Activated CD4-positive, alpha-beta memory T cell treated with anti-CD3 and anti-CD28 coated beads, Interleukin-2, amount 10 ng/mL, durations not matched to agents 7 days and 5 days (primary cell): Measurements from ENCODE around the gene AQP9. TPM values are rescaled to one million over a fixed set of nuclear protein-coding genes. Genes with fewer than 3 reads are reported as not detected.

ENCODE experiments used
- CTCF ChIA-PET: fragments of 350-600 bp; sonication (Branson Sonifier 250); formaldehyde crosslinking; loops from one replicate; lab custom pipeline; 2021; ENCODE audit warnings: antibody characterized with exemption, inconsistent platforms; lab: Charles Lee
- POLR2A ChIA-PET: fragments of 350-600 bp; sonication (Branson Sonifier 250); formaldehyde crosslinking; loops from one replicate; lab custom pipeline; 2021; ENCODE audit warnings: antibody characterized with exemption; lab: Charles Lee
- DNase-seq: peaks from one replicate; pipeline ENCODE4 v3.0.0-alpha.2; 2020
- H3K27ac Mint-ChIP-seq: one replicate; pipeline ENCODE4 v1.8.0; 2021; ENCODE audit warnings: mild to moderate bottlenecking, mixed read lengths
- H3K27me3 Mint-ChIP-seq: one replicate; pipeline ENCODE4 v1.8.0; 2021; ENCODE audit warnings: mixed read lengths
- H3K36me3 Mint-ChIP-seq: one replicate; pipeline ENCODE4 v1.8.0; 2021; ENCODE audit warnings: low read depth, mixed read lengths
- H3K4me1 Mint-ChIP-seq: one replicate; pipeline ENCODE4 v1.8.0; 2021; ENCODE audit warnings: mixed read lengths
- H3K4me3 Mint-ChIP-seq: one replicate; pipeline ENCODE4 v1.8.0; 2021; ENCODE audit warnings: mild to moderate bottlenecking, mixed read lengths
- H3K9me3 Mint-ChIP-seq: one replicate; pipeline ENCODE4 v1.8.0; 2021; ENCODE audit warnings: mixed read lengths
- total RNA-seq, 2 experiments: library from RNA; stranded (reverse); gene quantifications; one replicate each; pipeline ENCODE4 v1.2.3, GENCODE V29; 2021

AQP9 gene
- total RNA-seq, 2 experiments from 2014 or later = not detected

DNA sequence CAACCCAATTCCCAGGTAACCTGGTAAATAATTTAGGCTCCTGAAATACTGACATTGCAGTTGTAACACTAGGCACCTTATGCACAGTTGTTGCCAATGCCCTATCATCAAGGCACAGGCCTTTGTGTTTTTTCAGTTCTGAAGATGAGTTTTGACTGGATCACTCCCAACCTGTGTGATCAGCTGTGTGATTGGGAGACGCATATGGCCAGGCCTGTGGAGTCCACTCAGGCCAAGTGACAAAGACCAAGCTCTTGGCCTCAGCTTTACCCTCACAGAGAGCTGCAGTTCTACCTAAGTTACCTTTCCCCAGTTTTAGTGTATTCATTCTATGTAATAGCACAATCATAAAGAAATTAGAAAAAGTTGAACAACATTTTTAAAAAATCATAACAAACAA is 19.2 kb upstream of the AQP9 start:
- no peak overlapping the region for H3K4me3 Mint-ChIP-seq
- H3K27me3 Mint-ChIP-seq = peaks cover 10% of the 10 kb centered on the region
- H3K36me3 Mint-ChIP-seq = no peaks in the 10 kb centered on the region
- no peaks in the 10 kb centered on the region for H3K9me3 Mint-ChIP-seq
- DNase-seq = no peak
- H3K27ac Mint-ChIP-seq = no peak overlapping the region
- ChIA-PET POLR2A (no interaction called here), CTCF (no interaction called here)
- H3K4me1 Mint-ChIP-seq = no peaks in the 10 kb centered on the region

DNA sequence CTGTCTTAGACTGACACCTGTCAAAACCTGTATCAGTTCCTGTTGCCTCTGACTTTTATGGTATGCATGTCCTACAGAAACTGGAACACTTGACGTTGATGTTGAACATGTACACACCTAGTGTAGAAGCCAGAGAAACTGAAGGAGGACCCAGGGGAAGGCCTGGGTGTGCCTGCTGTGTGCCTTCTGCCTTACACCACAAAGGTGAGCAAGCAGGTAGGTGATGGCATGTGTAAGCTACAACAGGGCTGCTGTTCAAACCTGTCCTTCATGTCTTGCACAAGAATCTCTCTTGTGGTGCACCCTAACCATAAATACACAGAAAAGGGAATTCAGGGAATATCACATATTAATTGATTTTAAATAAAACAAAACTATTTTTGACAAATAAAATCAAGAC is 13.6 kb upstream of the AQP9 start:
- Mint-ChIP-seq H3K27me3 (peaks cover 3% of the 10 kb centered on the region), H3K27ac (no peak overlapping the region), H3K36me3 (no peaks in the 10 kb centered on the region), H3K4me1 (no peaks in the 10 kb centered on the region), H3K4me3 (no peak overlapping the region), H3K9me3 (no peaks in the 10 kb centered on the region)
- ChIA-PET POLR2A (no interaction called here), CTCF (interaction anchor here (1.6 kb wide), 1 partner anchor 54 kb away, joined by 4 read pairs; no protein-coding TSS in a partner anchor)
- DNase-seq = no peak

DNA sequence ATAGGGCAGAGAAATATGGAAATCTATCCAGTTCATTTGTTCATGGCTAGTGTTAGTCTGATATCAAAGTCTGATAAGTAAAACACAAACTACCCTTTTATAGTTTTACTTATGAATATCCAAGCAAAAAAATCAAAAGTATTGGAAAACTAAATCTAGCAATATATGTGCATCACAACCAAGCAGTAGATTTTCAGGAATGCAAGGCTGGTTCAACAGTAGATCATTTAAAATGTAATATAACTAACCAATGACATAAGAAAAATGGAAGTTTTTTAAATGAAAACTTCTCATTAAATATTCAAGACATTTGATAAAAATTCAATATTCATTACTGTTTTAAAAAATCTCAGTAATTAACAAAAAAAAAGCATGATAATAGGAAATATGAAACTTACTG is 12.8 kb upstream of the AQP9 start:
- DNase-seq = no peak
- ChIA-PET CTCF (no interaction called here), POLR2A (no interaction called here)
- Mint-ChIP-seq H3K27ac (no peak overlapping the region), H3K4me1 (no peaks in the 10 kb centered on the region), H3K36me3 (no peaks in the 10 kb centered on the region), H3K9me3 (no peaks in the 10 kb centered on the region), H3K4me3 (no peak overlapping the region), H3K27me3 (peaks cover 3% of the 10 kb centered on the region)

DNA sequence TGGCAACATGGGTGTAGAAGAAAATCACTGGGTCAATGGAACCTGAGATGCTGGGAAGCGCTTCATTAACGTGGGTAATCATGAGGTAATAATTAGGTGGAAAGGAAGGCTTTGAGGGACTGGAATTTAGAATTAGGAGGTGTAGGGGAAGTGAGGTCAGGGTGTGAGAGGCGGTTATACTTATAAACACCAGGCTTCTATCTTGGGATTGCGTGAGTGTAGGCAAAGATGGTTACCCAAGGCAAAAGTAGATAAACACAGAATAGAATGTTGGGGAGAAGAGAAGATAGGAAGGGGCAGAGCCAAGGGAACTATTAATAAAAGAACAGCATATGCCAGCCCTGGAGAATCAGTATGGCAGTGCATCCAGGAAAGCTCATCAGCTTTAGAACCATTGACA is 3.3 kb upstream of the AQP9 start:
- Mint-ChIP-seq H3K36me3 (no peaks in the 10 kb centered on the region), H3K27ac (no peak overlapping the region), H3K27me3 (peaks cover 31% of the 10 kb centered on the region), H3K4me3 (no peak overlapping the region), H3K9me3 (no peaks in the 10 kb centered on the region), H3K4me1 (no peaks in the 10 kb centered on the region)
- DNase-seq = no peak
- ChIA-PET POLR2A (no interaction called here), CTCF (no interaction called here)

DNA sequence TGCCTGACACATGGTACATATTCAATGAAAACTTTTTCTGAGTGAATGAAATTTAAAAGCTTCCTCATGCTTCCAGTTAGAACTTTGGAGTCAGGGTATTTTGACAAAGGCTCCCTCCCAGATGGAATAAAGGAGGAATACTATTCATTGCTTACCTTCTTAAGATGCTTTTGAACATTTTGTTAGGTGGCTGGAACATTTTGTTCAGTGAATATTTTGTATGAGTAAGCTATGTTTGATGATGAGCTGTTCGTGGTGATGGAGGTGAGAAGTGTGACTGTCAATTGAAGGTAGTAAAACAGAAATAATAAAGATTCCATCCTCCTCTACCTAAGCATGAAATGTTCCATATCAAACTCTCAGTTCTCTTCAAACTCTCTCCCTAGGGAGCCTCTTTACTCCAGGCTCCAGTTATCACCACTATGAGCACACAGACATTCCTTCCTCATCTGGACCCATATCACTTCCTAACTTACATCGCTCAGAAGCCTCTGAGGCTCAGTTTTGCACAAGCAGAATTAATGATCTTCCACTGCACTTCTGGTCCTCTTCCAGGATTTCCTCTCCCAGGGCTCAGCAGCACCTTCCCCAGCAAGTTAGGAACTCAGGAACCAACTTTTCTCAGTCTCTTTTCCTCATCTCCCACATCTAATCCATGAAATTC is 2.5 kb upstream of the AQP9 start:
- Mint-ChIP-seq H3K27me3 (peaks cover 31% of the 10 kb centered on the region), H3K36me3 (no peaks in the 10 kb centered on the region), H3K4me3 (no peak overlapping the region), H3K9me3 (no peaks in the 10 kb centered on the region), H3K27ac (no peak overlapping the region), H3K4me1 (no peaks in the 10 kb centered on the region)
- CTCF ChIA-PET = no interaction called here
- POLR2A ChIA-PET = no interaction called here
- no peak for DNase-seq

DNA sequence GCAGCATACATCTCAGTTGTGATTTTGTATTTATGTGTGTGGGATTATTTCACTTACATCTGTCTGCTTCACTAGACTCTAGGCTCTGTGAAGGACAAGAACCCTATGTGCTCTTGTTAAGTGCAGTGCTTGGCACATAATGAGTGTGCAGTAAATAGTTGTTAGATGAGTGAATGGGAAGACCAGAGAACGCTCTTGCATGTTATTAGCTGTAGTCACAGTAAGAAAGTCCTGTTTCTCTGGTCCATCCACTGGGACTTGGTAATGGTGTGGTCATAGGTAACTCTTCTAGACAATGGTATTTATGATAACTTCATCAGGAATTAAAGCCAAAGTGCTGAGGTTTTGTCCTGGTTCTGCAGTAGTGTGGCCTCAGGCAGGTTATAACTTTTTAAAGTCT is 1.4 kb upstream of the AQP9 start:
- Mint-ChIP-seq H3K4me1 (no peaks in the 10 kb centered on the region), H3K27me3 (peaks cover 31% of the 10 kb centered on the region), H3K4me3 (no peak overlapping the region), H3K9me3 (no peaks in the 10 kb centered on the region), H3K27ac (no peak overlapping the region), H3K36me3 (no peaks in the 10 kb centered on the region)
- ChIA-PET POLR2A (no interaction called here), CTCF (no interaction called here)
- no peak for DNase-seq

DNA sequence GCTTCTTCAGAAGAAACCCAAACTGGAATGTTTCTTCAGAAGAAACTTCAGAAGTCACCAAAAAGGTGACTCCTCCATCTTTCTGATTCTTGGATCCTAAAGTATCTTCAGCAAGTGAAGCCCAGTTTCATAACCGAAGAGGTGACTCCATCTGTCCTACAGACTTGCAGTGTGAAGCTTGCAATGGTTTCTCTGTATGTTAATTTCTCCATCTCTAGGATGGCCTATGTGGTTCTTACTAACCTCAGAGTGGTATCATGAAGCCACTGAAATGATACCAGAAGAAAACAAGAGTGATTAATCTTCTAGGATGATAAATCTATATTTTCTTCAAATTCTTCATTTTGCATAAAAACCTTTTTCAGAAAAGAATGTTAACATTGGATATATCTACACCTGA is 495 bp upstream of the AQP9 start:
- H3K4me3 Mint-ChIP-seq = no peak overlapping the region
- no peaks in the 10 kb centered on the region for H3K4me1 Mint-ChIP-seq
- CTCF ChIA-PET = no interaction called here
- POLR2A ChIA-PET = no interaction called here
- no peaks in the 10 kb centered on the region for H3K9me3 Mint-ChIP-seq
- H3K36me3 Mint-ChIP-seq = no peaks in the 10 kb centered on the region
- no peak overlapping the region for H3K27ac Mint-ChIP-seq
- DNase-seq = no peak
- peaks cover 34% of the 10 kb centered on the region for H3K27me3 Mint-ChIP-seq

DNA sequence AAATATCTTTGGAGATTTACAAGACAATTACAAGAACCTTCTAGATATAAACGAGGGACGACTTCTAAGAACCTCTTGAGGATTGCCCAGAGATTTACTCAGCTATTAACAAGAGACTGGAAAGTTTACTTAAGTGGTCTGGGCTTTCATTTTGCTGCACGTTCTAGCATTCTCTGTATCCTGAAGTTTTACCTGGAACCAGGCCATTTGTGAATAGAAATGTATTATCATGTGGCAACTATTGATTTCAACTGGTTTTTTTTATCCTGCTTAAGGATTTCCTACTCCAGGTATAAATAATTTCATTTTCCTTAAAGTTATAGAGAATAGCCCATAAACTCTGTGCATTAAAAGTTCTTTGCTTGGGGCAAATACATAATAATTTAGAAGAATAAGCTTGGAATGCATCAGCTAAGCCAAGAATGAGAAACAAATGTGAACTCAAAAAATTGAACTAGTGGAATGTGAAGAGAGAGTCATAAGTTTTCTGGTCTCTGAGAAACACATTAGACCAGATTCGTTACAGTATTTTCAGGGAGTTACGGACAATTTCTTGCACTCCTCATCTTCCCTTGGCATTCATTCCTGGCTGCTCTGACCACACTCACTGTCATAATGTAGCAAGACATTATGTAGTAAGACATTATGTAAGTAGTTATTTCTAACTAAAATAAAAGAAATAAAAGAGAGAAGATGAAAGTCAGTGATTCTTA is 1.3 kb downstream of the AQP9 start:
- Mint-ChIP-seq H3K4me1 (no peaks in the 10 kb centered on the region), H3K4me3 (no peak overlapping the region), H3K27ac (no peak overlapping the region), H3K36me3 (no peaks in the 10 kb centered on the region), H3K27me3 (peaks cover 31% of the 10 kb centered on the region), H3K9me3 (no peaks in the 10 kb centered on the region)
- ChIA-PET POLR2A (no interaction called here), CTCF (no interaction called here)
- DNase-seq = no peak

DNA sequence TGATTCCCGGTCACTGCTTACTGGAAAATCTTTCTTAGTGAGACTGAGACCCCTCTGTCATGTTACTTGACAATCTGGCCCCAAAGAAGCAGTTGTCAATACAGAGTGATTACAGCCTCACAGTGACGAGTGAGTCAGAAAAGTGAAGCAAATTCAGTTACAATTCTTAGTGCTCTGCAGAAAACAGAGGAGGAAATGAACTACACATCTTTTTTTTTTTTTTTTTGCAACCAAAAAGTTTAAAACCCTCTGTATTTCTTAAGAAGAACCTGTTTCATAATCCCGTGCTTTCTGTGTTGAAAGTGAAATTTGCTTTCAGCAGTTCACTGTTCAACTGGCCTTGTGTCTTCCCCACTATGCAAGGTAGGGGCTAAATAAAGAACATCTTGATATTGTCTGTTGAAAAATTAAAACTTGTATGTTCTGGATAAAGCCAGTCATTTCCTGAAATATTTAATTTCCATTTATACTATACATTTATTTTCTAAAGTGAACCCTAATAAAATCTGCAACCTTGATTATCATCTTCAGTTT is 1.9 kb downstream of the AQP9 start:
- POLR2A ChIA-PET = no interaction called here
- Mint-ChIP-seq H3K4me3 (no peak overlapping the region), H3K36me3 (no peaks in the 10 kb centered on the region), H3K27ac (no peak overlapping the region), H3K27me3 (peaks cover 27% of the 10 kb centered on the region), H3K4me1 (no peaks in the 10 kb centered on the region), H3K9me3 (no peaks in the 10 kb centered on the region)
- CTCF ChIA-PET = no interaction called here
- DNase-seq = no peak

DNA sequence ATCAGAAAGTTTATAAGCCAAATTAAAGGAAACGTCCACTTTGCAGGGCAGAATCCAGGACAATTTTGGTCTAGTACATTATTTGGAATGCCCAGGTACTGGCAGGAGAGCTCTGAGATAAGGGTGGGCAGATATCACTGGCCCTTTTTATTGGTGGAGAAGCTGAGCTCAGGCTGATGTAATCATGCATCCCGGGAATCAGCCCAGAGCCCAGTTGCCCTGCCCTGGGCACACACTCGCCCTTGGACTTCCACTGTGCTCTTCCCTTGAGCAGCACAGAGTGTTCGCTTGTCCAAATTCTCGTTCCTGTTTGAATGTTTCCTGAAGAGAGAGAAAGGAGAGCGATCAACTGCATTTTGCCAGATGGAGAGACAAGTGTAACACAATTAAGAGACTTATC is 3.7 kb downstream of the AQP9 start:
- ChIA-PET POLR2A (no interaction called here), CTCF (no interaction called here)
- Mint-ChIP-seq H3K4me1 (no peaks in the 10 kb centered on the region), H3K9me3 (no peaks in the 10 kb centered on the region), H3K27me3 (peaks cover 20% of the 10 kb centered on the region), H3K27ac (no peak overlapping the region), H3K36me3 (no peaks in the 10 kb centered on the region), H3K4me3 (no peak overlapping the region)
- no peak for DNase-seq

DNA sequence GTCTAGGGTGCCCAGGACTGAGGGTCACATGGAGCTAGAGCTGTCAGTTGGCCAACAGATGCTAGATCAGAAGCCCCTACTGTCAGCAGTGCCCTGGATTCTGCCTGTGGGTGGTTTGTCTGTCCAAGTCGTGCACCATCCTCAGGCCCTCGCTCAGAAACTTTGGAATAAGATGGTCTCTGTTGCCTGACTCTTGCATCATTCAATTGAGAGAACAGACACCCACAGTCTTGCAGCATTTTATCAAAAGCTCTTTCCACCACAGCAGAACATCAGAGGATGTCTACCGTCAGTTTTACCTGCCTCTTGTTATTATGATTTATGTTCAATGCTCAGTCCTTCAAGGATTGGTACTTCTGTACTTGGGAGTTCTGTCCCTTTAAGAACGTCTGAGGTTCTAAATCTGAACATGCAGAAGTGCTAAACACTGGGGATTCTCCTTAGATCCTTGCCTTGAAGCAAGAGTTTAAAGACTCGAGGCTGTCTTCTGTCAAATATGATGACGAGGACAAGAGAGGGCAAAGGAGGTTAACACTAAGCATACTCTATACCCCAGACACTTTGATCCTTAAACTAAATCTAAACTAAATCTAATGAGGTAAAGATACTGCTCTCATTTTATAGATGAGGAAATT is 4.8 kb downstream of the AQP9 start:
- Mint-ChIP-seq H3K9me3 (no peaks in the 10 kb centered on the region), H3K27me3 (peaks cover 17% of the 10 kb centered on the region)
- CTCF ChIA-PET = no interaction called here

DNA sequence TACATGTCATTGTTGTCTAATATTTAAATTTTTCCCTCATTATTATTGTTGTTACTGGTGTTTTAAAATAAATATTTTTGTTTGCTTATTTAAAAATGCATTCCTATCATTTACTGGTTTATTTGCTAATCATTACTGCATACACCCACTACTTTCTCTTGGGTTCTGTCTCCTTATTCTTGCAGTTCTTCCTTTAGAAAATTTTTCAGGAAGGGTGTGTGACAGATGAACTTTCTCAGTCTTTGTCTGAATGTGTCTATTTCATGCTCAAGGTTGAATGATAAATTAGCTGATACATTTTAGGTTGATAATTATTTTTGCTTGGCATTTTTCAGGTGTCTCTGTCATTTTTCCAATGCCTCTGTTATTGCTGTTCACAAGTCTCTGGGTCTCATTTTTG is 7.4 kb downstream of the AQP9 start:
- Mint-ChIP-seq H3K4me3 (no peak overlapping the region), H3K27ac (no peak overlapping the region), H3K36me3 (no peaks in the 10 kb centered on the region), H3K27me3 (peaks cover 13% of the 10 kb centered on the region), H3K9me3 (no peaks in the 10 kb centered on the region), H3K4me1 (no peaks in the 10 kb centered on the region)
- POLR2A ChIA-PET = no interaction called here
- DNase-seq = no peak
- CTCF ChIA-PET = no interaction called here

More for the DNA sequence above, 4.8 kb downstream of the AQP9 start:
- H3K36me3 Mint-ChIP-seq = no peaks in the 10 kb centered on the region
- no peak for DNase-seq
- POLR2A ChIA-PET = no interaction called here
- H3K4me1 Mint-ChIP-seq = no peaks in the 10 kb centered on the region
- H3K4me3 Mint-ChIP-seq = no peak overlapping the region
- no peak overlapping the region for H3K27ac Mint-ChIP-seq

DNA sequence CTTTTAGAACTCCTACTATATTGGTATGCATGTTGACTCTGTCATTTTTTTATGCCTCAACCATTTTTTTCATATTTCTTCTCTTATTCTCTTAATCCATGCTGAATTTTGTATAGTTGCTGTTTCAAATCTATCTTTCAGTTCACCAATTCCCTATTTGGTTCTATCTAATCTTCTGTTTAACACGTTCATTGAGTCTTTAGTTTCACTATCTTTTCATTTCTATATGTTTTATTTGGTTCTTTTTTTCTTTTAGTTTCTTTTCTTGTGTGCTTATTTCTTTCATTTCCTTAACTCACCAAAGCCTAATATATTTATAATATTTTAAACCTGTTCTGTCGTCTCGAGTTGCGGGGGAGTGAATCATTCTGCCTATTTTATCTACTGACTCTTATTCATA is 8.0 kb downstream of the AQP9 start:
- Mint-ChIP-seq H3K27me3 (peaks cover 13% of the 10 kb centered on the region), H3K9me3 (no peaks in the 10 kb centered on the region), H3K27ac (no peak overlapping the region), H3K4me3 (no peak overlapping the region), H3K4me1 (no peaks in the 10 kb centered on the region), H3K36me3 (no peaks in the 10 kb centered on the region)
- ChIA-PET POLR2A (no interaction called here), CTCF (no interaction called here)
- DNase-seq = no peak
